Measurements from ENCODE around the gene DDB1. TPM values are rescaled to one million over a fixed set of nuclear protein-coding genes. Genes with fewer than 3 reads are reported as not detected.

Gene DDB1
- total RNA-seq, 2 experiments from 2014 or later, result 189 to 258 TPM

DNA sequence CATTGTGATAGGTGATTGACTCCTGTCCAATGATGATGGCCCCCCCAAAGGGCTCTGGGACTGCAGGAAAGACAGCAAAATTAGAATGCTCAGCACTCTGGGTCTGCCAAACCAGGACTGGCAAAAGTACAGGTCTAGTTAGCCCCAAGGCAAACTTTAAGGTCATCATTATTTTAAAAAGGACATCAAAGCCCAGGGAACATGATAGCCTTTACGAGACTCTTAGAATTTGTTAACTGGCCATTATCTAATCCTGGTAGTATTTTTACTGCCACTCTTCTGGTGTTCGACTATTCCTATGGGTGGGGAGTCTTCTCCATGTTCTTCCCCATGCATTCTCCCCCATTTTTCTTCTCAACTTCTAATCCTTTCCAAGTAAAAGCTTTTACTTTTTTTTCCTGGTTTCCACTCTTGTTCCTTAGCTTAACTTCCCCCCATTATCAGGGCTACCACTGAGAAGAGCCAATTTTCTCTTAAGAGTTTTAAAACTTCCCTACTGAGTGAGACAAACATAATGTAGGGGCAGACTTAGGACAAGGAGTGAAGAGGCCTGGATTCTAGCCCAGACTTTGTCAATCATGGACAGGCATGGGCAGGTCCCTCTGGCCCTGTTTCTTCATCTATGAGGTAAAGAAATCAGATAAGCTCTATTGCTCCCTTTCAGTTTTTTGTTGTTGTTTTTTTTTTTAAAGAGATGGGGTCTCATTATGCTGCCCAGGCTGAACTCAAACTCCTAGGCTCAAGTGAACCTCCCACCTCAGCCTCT is 7.1 kb downstream of the DDB1 start:
- CTCF ChIA-PET, result interaction anchor here (0.8 kb wide), 1 partner anchor 31 kb away, joined by 3 read pairs; the partner anchor contains the start of gene VWCE
- H3K9me3 Mint-ChIP-seq (ENCODE audit: low read depth), result no peaks in the 10 kb centered on the region
- no peaks in the 10 kb centered on the region for H3K27me3 Mint-ChIP-seq
- peaks cover 30% of the 10 kb centered on the region for H3K4me1 Mint-ChIP-seq
- no peak for ATAC-seq
- H3K36me3 Mint-ChIP-seq, result peaks cover 56% of the 10 kb centered on the region
- H3K4me3 Mint-ChIP-seq, result no peak overlapping the region
- no peak for DNase-seq
- H3K27ac Mint-ChIP-seq, result peak overlapping the region; percentile 15

DNA sequence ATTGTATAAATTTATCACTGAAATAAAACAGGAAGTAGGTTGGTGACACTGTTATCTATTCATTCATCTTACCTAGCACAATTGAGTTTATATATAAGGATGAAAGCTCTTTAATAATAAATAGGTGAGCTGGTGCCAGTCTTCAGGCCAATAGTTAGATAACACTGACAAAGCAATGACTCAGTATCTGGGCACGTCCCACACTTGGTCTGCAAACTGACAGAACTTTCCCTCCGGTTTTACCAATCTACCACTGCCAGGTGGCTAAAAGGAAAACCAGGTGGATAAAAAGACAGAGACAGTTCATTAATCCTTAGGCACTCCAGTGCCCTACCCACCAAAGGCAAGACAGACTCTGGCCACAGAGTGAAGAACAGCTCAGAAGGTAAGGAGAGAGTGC is 17.6 kb downstream of the DDB1 start:
- DNase-seq (no peak), ATAC-seq (no peak)
- no peak overlapping the region for H3K27ac Mint-ChIP-seq
- CTCF ChIA-PET, result interaction anchor here (0.6 to 1.3 kb wide), 2 partner anchors 38 to 70 kb away, joined by 3 read pairs; no protein-coding TSS in a partner anchor
- no peaks in the 10 kb centered on the region for H3K9me3 Mint-ChIP-seq (ENCODE audit: low read depth)
- H3K4me1 Mint-ChIP-seq, result peaks cover 4% of the 10 kb centered on the region
- H3K27me3 Mint-ChIP-seq, result no peaks in the 10 kb centered on the region
- H3K4me3 Mint-ChIP-seq, result no peak overlapping the region
- H3K36me3 Mint-ChIP-seq, result peaks cover 39% of the 10 kb centered on the region

GRCh38 chr11:61310749-61311148 is 22.2 kb downstream of the DDB1 start:
- H3K27ac Mint-ChIP-seq, result no peak overlapping the region
- ATAC-seq, result no peak
- H3K9me3 Mint-ChIP-seq (ENCODE audit: low read depth), result no peaks in the 10 kb centered on the region
- peaks cover 12% of the 10 kb centered on the region for H3K4me1 Mint-ChIP-seq
- H3K36me3 Mint-ChIP-seq, result peaks cover 27% of the 10 kb centered on the region
- DNase-seq, result no peak
- H3K4me3 Mint-ChIP-seq, result no peak overlapping the region
- no peaks in the 10 kb centered on the region for H3K27me3 Mint-ChIP-seq
- CTCF ChIA-PET, result interaction anchor here (1.0 to 2.7 kb wide), 3 partner anchors 12 to 75 kb away, joined by 3 to 9 read pairs (median 6); no protein-coding TSS in a partner anchor

DNA sequence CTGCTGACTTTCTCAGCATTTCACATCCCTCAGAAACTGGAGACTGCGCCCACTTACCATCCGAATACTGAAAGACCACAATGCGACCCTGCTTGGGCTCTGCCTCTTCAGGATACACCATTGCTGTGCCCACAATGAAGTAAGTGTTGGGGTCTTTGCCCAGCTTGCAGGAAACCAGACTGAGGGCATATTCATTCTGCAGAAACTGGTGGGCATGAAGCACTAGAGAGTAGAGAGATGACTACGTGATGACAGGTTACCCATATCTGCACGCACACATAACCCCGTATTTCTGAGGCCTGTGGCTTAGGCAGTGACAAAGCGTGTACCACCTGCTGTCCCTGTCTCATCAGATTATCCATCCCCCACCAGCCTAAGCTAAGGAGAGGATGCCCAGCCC is 23.2 kb downstream of the DDB1 start:
- Mint-ChIP-seq H3K36me3 (peaks cover 24% of the 10 kb centered on the region), H3K27ac (peak overlapping the region; percentile 46), H3K27me3 (no peaks in the 10 kb centered on the region), H3K4me1 (peaks cover 12% of the 10 kb centered on the region), H3K9me3 (ENCODE audit: low read depth) (no peaks in the 10 kb centered on the region), H3K4me3 (no peak overlapping the region)
- peak; percentile 67 for ATAC-seq
- CTCF ChIA-PET, result interaction anchor here (0.7 to 2.7 kb wide), 5 partner anchors 11 to 81 kb away, joined by 3 to 9 read pairs (median 5); partner anchors contain the start of gene VWCE
- peak; percentile 52 for DNase-seq

GRCh38 chr11:61309141-61309540 is 23.8 kb downstream of the DDB1 start:
- CTCF ChIA-PET, result interaction anchor here (0.7 to 2.7 kb wide), 4 partner anchors 14 to 81 kb away, joined by 3 to 9 read pairs (median 4); partner anchors contain the start of gene VWCE
- peaks cover 23% of the 10 kb centered on the region for H3K36me3 Mint-ChIP-seq
- ATAC-seq, result no peak

GRCh38 chr11:61307354-61307753 is 25.6 kb downstream of the DDB1 start:
- DNase-seq, result no peak
- CTCF ChIA-PET, result no interaction called here
- H3K4me3 Mint-ChIP-seq, result no peak overlapping the region
- no peak overlapping the region for H3K27ac Mint-ChIP-seq
- peaks cover 25% of the 10 kb centered on the region for H3K36me3 Mint-ChIP-seq
- no peaks in the 10 kb centered on the region for H3K27me3 Mint-ChIP-seq
- no peak for ATAC-seq
- H3K9me3 Mint-ChIP-seq (ENCODE audit: low read depth), result no peaks in the 10 kb centered on the region
- H3K4me1 Mint-ChIP-seq, result peaks cover 12% of the 10 kb centered on the region

More at GRCh38 chr11:61309141-61309540, 23.8 kb downstream of the DDB1 start:
- Mint-ChIP-seq H3K27me3 (no peaks in the 10 kb centered on the region), H3K9me3 (ENCODE audit: low read depth) (no peaks in the 10 kb centered on the region), H3K4me3 (no peak overlapping the region), H3K27ac (no peak overlapping the region), H3K4me1 (peaks cover 12% of the 10 kb centered on the region)
- no peak for DNase-seq

GRCh38 chr11:61306221-61306620 is 26.7 kb downstream of the DDB1 start:
- CTCF ChIA-PET, result no interaction called here
- H3K27ac Mint-ChIP-seq, result no peak overlapping the region
- ATAC-seq (no peak), DNase-seq (no peak)
- no peak overlapping the region for H3K4me3 Mint-ChIP-seq
- H3K4me1 Mint-ChIP-seq, result peaks cover 12% of the 10 kb centered on the region
- H3K27me3 Mint-ChIP-seq, result no peaks in the 10 kb centered on the region
- H3K36me3 Mint-ChIP-seq, result peaks cover 28% of the 10 kb centered on the region
- H3K9me3 Mint-ChIP-seq (ENCODE audit: low read depth), result no peaks in the 10 kb centered on the region

GRCh38 chr11:61305417-61305816 is 27.5 kb downstream of the DDB1 start:
- DNase-seq, result no peak
- ATAC-seq, result no peak
- CTCF ChIA-PET, result interaction anchor here (0.7 kb wide), 1 partner anchor 404 kb away, joined by 3 read pairs; no protein-coding TSS in a partner anchor
- Mint-ChIP-seq H3K4me1 (peaks cover 12% of the 10 kb centered on the region), H3K36me3 (peaks cover 33% of the 10 kb centered on the region), H3K4me3 (no peak overlapping the region), H3K27me3 (no peaks in the 10 kb centered on the region), H3K27ac (no peak overlapping the region), H3K9me3 (ENCODE audit: low read depth) (no peaks in the 10 kb centered on the region)

- Mint-ChIP-seq H3K36me3 (peaks cover 36% of the 10 kb centered on the region), H3K27me3 (no peaks in the 10 kb centered on the region)
- ATAC-seq, result no peak
Measured at GRCh38 chr11:61303725-61304124, 29.2 kb downstream of the DDB1 start.

GRCh38 chr11:61302550-61302949 is 30.4 kb downstream of the DDB1 start:
- Mint-ChIP-seq H3K27ac (no peak overlapping the region), H3K4me1 (peaks cover 21% of the 10 kb centered on the region), H3K4me3 (no peak overlapping the region), H3K27me3 (no peaks in the 10 kb centered on the region), H3K9me3 (ENCODE audit: low read depth) (no peaks in the 10 kb centered on the region), H3K36me3 (peaks cover 42% of the 10 kb centered on the region)
- CTCF ChIA-PET, result interaction anchor here (0.8 kb wide), 1 partner anchor 83 kb away, joined by 3 read pairs; no protein-coding TSS in a partner anchor
- ATAC-seq, result no peak
- no peak for DNase-seq

More at GRCh38 chr11:61303725-61304124, 29.2 kb downstream of the DDB1 start:
- H3K9me3 Mint-ChIP-seq (ENCODE audit: low read depth), result no peaks in the 10 kb centered on the region
- peaks cover 9% of the 10 kb centered on the region for H3K4me1 Mint-ChIP-seq
- no peak overlapping the region for H3K27ac Mint-ChIP-seq
- DNase-seq, result no peak
- H3K4me3 Mint-ChIP-seq, result no peak overlapping the region
- CTCF ChIA-PET, result interaction anchor here (0.9 kb wide), 1 partner anchor 33 kb away, joined by 5 read pairs; no protein-coding TSS in a partner anchor

GRCh38 chr11:61298663-61299244 is 34.2 kb downstream of the DDB1 start:
- ATAC-seq (no peak), DNase-seq (no peak)
- peaks cover 45% of the 10 kb centered on the region for H3K36me3 Mint-ChIP-seq
- H3K27ac Mint-ChIP-seq, result peak overlapping the region; percentile 48
- H3K4me1 Mint-ChIP-seq, result peaks cover 36% of the 10 kb centered on the region
- peaks cover 2% of the 10 kb centered on the region for H3K27me3 Mint-ChIP-seq
- H3K4me3 Mint-ChIP-seq, result no peak overlapping the region
- H3K9me3 Mint-ChIP-seq (ENCODE audit: low read depth), result no peaks in the 10 kb centered on the region
- CTCF ChIA-PET, result interaction anchor here (1.1 to 1.7 kb wide), 3 partner anchors 12 to 87 kb away, joined by 3 to 6 read pairs (median 5); no protein-coding TSS in a partner anchor

DNA sequence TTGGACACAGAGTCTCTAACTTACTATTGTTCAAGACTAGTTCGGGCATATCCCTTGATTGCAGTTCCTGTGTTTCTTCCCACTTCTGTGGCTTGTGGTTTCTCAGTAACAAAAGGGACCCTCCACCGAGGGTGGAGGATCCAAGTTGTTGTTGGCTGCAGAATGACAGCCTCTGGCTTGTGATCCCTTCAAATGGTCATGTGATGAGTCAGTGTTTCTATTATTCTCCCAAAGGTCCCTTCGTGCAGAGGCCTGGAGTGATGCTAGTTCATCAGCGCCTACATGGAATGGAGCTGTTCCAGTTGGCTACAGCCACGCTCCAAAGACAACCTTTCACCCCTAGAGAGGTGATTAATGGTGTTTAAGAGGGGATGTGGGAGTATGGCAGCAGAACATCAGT is 35.2 kb downstream of the DDB1 start:
- CTCF ChIA-PET, result interaction anchor here (0.7 to 1.4 kb wide), 2 partner anchors 13 to 406 kb away, joined by 3 to 6 read pairs; no protein-coding TSS in a partner anchor
- Mint-ChIP-seq H3K4me3 (no peak overlapping the region), H3K27ac (peak overlapping the region; percentile 16), H3K36me3 (peaks cover 40% of the 10 kb centered on the region), H3K27me3 (peaks cover 8% of the 10 kb centered on the region), H3K9me3 (ENCODE audit: low read depth) (no peaks in the 10 kb centered on the region), H3K4me1 (peaks cover 42% of the 10 kb centered on the region)
- no peak for DNase-seq
- no peak for ATAC-seq

DNA sequence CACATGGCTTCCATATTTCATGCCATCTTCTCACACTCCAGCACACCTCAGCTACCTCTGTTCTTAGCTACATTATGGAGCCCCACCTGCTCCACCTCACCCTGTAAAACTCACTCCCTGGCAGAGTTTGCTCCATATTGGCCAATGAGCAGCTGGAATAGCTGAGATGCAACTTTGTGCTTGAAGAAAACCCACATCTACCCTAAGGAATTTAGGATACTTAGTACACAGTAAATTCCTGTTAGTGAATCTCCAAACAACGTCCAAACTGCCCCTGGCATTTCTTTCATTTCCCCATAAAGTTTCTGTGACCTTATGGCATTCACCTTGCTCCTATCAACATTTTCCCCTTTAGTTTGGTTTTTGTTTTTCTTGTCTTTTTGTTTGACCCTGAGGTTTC is 35.6 kb downstream of the DDB1 start:
- Mint-ChIP-seq H3K4me1 (peaks cover 45% of the 10 kb centered on the region), H3K9me3 (ENCODE audit: low read depth) (no peaks in the 10 kb centered on the region), H3K4me3 (no peak overlapping the region), H3K27ac (peak overlapping the region; percentile 16), H3K36me3 (peaks cover 37% of the 10 kb centered on the region), H3K27me3 (peaks cover 11% of the 10 kb centered on the region)
- ATAC-seq (no peak), DNase-seq (no peak)
- CTCF ChIA-PET, result interaction anchor here (0.7 to 1.3 kb wide), 4 partner anchors 32 to 406 kb away, joined by 3 to 4 read pairs (median 3); no protein-coding TSS in a partner anchor

Measured in activated CD8-positive, alpha-beta memory T cell treated with anti-CD3 and anti-CD28 coated beads, Interleukin-2, amount 10 ng/mL, durations not matched to agents 7 days and 5 days (primary cell).